ENCODE measurements around the gene CALML5. TPM values are rescaled to one million over a fixed set of nuclear protein-coding genes. Genes with fewer than 3 reads are reported as not detected.

The CALML5 gene
- total and polyA plus RNA-seq, 7 donors = not detected

GRCh38 chr10:5490032-5490431 lies 9.3 kb downstream of the CALML5 start:
- intact Hi-C loops (cut with DNase I) = no loop called here
- H3K36me3 ChIP-seq (ENCODE audit: insufficient read depth in 1 of 2, low read depth in 1 of 2) = no peaks in the 10 kb centered on the region
- peaks cover 4% of the 10 kb centered on the region for H3K9me3 ChIP-seq
- WGBS, 3 donors = 85 to 89% (median 89%) methylated on average over 4 of the region's 4 CpGs
- DNase-seq (no peak), ATAC-seq (no peak)
- no peaks in the 10 kb centered on the region for H3K4me1 ChIP-seq
- no peak for TF ChIP-seq CTCF (IDR thresholded peaks at IDR 0.05)
- no peak overlapping the region for H3K27ac ChIP-seq
- no peaks in the 10 kb centered on the region for H3K27me3 ChIP-seq (ENCODE audit: insufficient read depth in 3 of 3, low read length in 2 of 3)
- no peak overlapping the region for H3K4me3 ChIP-seq

GRCh38 chr10:5488272-5489161 lies 10.9 kb downstream of the CALML5 start:
- no peak for TF ChIP-seq CTCF (IDR thresholded peaks at IDR 0.05)
- DNase-seq = peak in 1 of 2 donors; percentile 49
- no peak overlapping the region for H3K4me3 ChIP-seq
- ATAC-seq = peak in 2 of 4 donors; percentile 43 to 78
- H3K4me1 ChIP-seq = no peaks in the 10 kb centered on the region
- intact Hi-C loops (cut with DNase I) = no loop called here
- H3K27ac ChIP-seq = no peak overlapping the region
- H3K27me3 ChIP-seq (ENCODE audit: insufficient read depth in 3 of 3, low read length in 2 of 3) = no peaks in the 10 kb centered on the region
- H3K36me3 ChIP-seq (ENCODE audit: insufficient read depth in 1 of 2, low read depth in 1 of 2) = no peaks in the 10 kb centered on the region
- WGBS, 3 donors = 79 to 81% (median 81%) methylated on average over 27 of the region's 27 CpGs
- H3K9me3 ChIP-seq = peaks cover 4% of the 10 kb centered on the region

GRCh38 chr10:5486853-5487235 lies 12.5 kb downstream of the CALML5 start:
- no peak overlapping the region for H3K27ac ChIP-seq
- intact Hi-C loops (cut with DNase I) = no loop called here
- no peaks in the 10 kb centered on the region for H3K36me3 ChIP-seq (ENCODE audit: insufficient read depth in 1 of 2, low read depth in 1 of 2)
- 66 to 79% (median 71%) methylated on average over 9 of the region's 9 CpGs for WGBS, 3 donors
- no peaks in the 10 kb centered on the region for H3K4me1 ChIP-seq
- no peaks in the 10 kb centered on the region for H3K9me3 ChIP-seq
- no peak for ATAC-seq
- peak in 1 of 2 donors; percentile 45 for DNase-seq
- no peak for TF ChIP-seq CTCF (IDR thresholded peaks at IDR 0.05)
- no peak overlapping the region for H3K4me3 ChIP-seq
- H3K27me3 ChIP-seq (ENCODE audit: insufficient read depth in 3 of 3, low read length in 2 of 3) = no peaks in the 10 kb centered on the region

GRCh38 chr10:5485948-5486852 lies 13.2 kb downstream of the CALML5 start:
- H3K27ac ChIP-seq = no peak overlapping the region
- DNase-seq (peak in 1 of 2 donors; percentile 17), ATAC-seq (peak in 1 of 4 donors; percentile 46)
- intact Hi-C loops (cut with DNase I) = no loop called here
- 42 to 58% (median 56%) methylated on average over 13 of the region's 13 CpGs for WGBS, 3 donors
- H3K27me3 ChIP-seq (ENCODE audit: insufficient read depth in 3 of 3, low read length in 2 of 3) = no peaks in the 10 kb centered on the region
- no peak overlapping the region for H3K4me3 ChIP-seq
- H3K9me3 ChIP-seq = no peaks in the 10 kb centered on the region
- H3K36me3 ChIP-seq (ENCODE audit: insufficient read depth in 1 of 2, low read depth in 1 of 2) = no peaks in the 10 kb centered on the region
- TF ChIP-seq CTCF (IDR thresholded peaks at IDR 0.05) = no peak
- no peaks in the 10 kb centered on the region for H3K4me1 ChIP-seq
